H9 (cell line): Measurements from ENCODE around the gene CDK14. TPM values are rescaled to one million over a fixed set of nuclear protein-coding genes. Genes with fewer than 3 reads are reported as not detected.

Experiments
- DNase-seq: peaks from one replicate; pipeline ENCODE4 v3.0.0-alpha.2; 2017
- H2AFZ ChIP-seq: one replicate; pipeline ENCODE4 v1.6.1; 2013; ENCODE audit warnings: mild to moderate bottlenecking, low read length, control low read depth, moderate library complexity
- H2AK5ac ChIP-seq: 2 replicates; pipeline ENCODE4 v1.6.1; 2013; ENCODE audit warnings: low read length, control low read depth, mixed read lengths; ENCODE audit not compliant: insufficient read length
- H2BK120ac ChIP-seq: one replicate; pipeline ENCODE4 v1.6.1; 2013; ENCODE audit warnings: low read depth, mild to moderate bottlenecking, low read length, control low read depth, inconsistent platforms; ENCODE audit not compliant: poor library complexity, severe bottlenecking
- H2BK12ac ChIP-seq: 2 replicates; pipeline ENCODE4 v1.6.1; 2013; ENCODE audit warnings: low read length, control low read depth, mixed read lengths, low read depth; ENCODE audit not compliant: insufficient read length
- H2BK15ac ChIP-seq: 2 replicates; pipeline ENCODE4 v1.6.1; 2013; ENCODE audit warnings: low read depth, low read length, control low read depth
- H2BK20ac ChIP-seq: one replicate; pipeline ENCODE4 v1.6.1; 2013; ENCODE audit warnings: low read depth, mild to moderate bottlenecking, low read length, control low read depth, inconsistent platforms; ENCODE audit not compliant: poor library complexity, severe bottlenecking
- H2BK5ac ChIP-seq: 2 replicates; pipeline ENCODE4 v1.6.1; 2013; ENCODE audit warnings: low read length, control low read depth, mixed read lengths; ENCODE audit not compliant: insufficient read length
- H3K14ac ChIP-seq: 2 replicates; pipeline ENCODE4 v1.6.1; 2013; ENCODE audit warnings: low read length, control low read depth; ENCODE audit not compliant: insufficient read depth
- H3K18ac ChIP-seq: 2 replicates; pipeline ENCODE4 v1.6.1; 2013; ENCODE audit warnings: low read depth, mild to moderate bottlenecking, mixed read lengths, low read length, control low read depth; ENCODE audit not compliant: insufficient read length
- H3K23ac ChIP-seq: 2 replicates; pipeline ENCODE4 v1.6.1; 2013; ENCODE audit warnings: low read length, control low read depth, mixed read lengths, low read depth; ENCODE audit not compliant: insufficient read length
- H3K23me2 ChIP-seq: 2 replicates; pipeline ENCODE4 v1.6.1; 2013; ENCODE audit warnings: low read depth, mild to moderate bottlenecking, mixed read lengths, low read length, control low read depth; ENCODE audit not compliant: insufficient read length, poor library complexity, severe bottlenecking
- H3K27ac ChIP-seq: 2 replicates; pipeline ENCODE4 v1.5.1; 2013; ENCODE audit warnings: low read length, control low read depth, mixed read lengths, low read depth; ENCODE audit not compliant: insufficient read length
- H3K27me3 ChIP-seq: 2 replicates; pipeline ENCODE4 v1.6.1; 2013; ENCODE audit warnings: low read length, control low read depth, inconsistent platforms; ENCODE audit not compliant: insufficient read depth
- H3K4ac ChIP-seq: 2 replicates; pipeline ENCODE4 v1.6.1; 2013; ENCODE audit warnings: low read depth, mild to moderate bottlenecking, control low read depth, inconsistent platforms, low read length, moderate library complexity
- H3K4me1 ChIP-seq: 2 replicates; pipeline ENCODE4 v1.6.1; 2013; ENCODE audit warnings: low read length, control low read depth, inconsistent platforms; ENCODE audit not compliant: insufficient read depth
- H3K4me2 ChIP-seq: 2 replicates; pipeline ENCODE4 v1.6.1; 2013; ENCODE audit warnings: low read length, control low read depth, mixed read lengths; ENCODE audit not compliant: insufficient read length, insufficient read depth
- H3K56ac ChIP-seq: 2 replicates; pipeline ENCODE4 v1.6.1; 2013; ENCODE audit warnings: low read depth, mild to moderate bottlenecking, mixed read lengths, low read length, control low read depth; ENCODE audit not compliant: insufficient read length
- H3K79me1 ChIP-seq: 2 replicates; pipeline ENCODE4 v1.6.1; 2013; ENCODE audit warnings: low read depth, mild to moderate bottlenecking, moderate library complexity, low read length, control low read depth, inconsistent platforms; ENCODE audit not compliant: insufficient read depth, poor library complexity, severe bottlenecking
- H3K79me2 ChIP-seq: 2 replicates; pipeline ENCODE4 v1.6.1; 2013; ENCODE audit warnings: low read length, control low read depth, inconsistent platforms; ENCODE audit not compliant: insufficient read depth
- H3K9ac ChIP-seq: 2 replicates; pipeline ENCODE4 v1.6.1; 2013; ENCODE audit warnings: low read length, control low read depth, mixed read lengths; ENCODE audit not compliant: insufficient read length; ENCODE audit errors: extremely low read depth
- H3K9me3 ChIP-seq: one replicate; pipeline ENCODE4 v1.6.1; 2013; ENCODE audit warnings: low read depth, low read length, inconsistent platforms; ENCODE audit not compliant: control insufficient read depth
- H3T11ph ChIP-seq: one replicate; pipeline ENCODE4 v1.6.1; 2013; ENCODE audit warnings: mild to moderate bottlenecking, low read length, control low read depth, inconsistent platforms
- H4K20me1 ChIP-seq: one replicate; pipeline ENCODE4 v1.6.1; 2013; ENCODE audit not compliant: control insufficient read depth, insufficient read length, insufficient read depth
- H4K5ac ChIP-seq: 2 replicates; pipeline ENCODE4 v1.6.1; 2013; ENCODE audit warnings: low read depth, mild to moderate bottlenecking, mixed read lengths, low read length, control low read depth; ENCODE audit not compliant: insufficient read length
- H4K8ac ChIP-seq: replicated peaks from 2 replicates; pipeline ENCODE4 v1.6.1; 2013; ENCODE audit warnings: low read length, control low read depth, mixed read lengths, low read depth; ENCODE audit not compliant: insufficient read length
- H4K91ac ChIP-seq: 2 replicates; pipeline ENCODE4 v1.6.1; 2013; ENCODE audit warnings: low read depth, mild to moderate bottlenecking, moderate library complexity, mixed read lengths, low read length, control low read depth; ENCODE audit not compliant: insufficient read length
- H3K27ac Mint-ChIP-seq, 3 experiments: 2 replicates in 2 of 3; 3 replicates in 1 of 3; pipeline ENCODE4 v1.8.0; 2020 to 2021; ENCODE audit warnings: mixed read lengths in 3 of 3, mild to moderate bottlenecking in 1 of 3, moderate library complexity in 1 of 3
- H3K27me3 Mint-ChIP-seq: 2 replicates; pipeline ENCODE4 v1.8.0; 2021; ENCODE audit warnings: low read depth, mild to moderate bottlenecking, moderate library complexity, mixed read lengths
- H3K36me3 Mint-ChIP-seq, 3 experiments: 2 replicates in 2 of 3; 3 replicates in 1 of 3; pipeline ENCODE4 v1.8.0; 2020 to 2021; ENCODE audit warnings: low read depth in 3 of 3, mixed read lengths in 3 of 3; ENCODE audit not compliant: insufficient read depth in 1 of 3
- H3K4me1 Mint-ChIP-seq, 2 experiments: 2 replicates each; pipeline ENCODE4 v1.8.0; 2020; ENCODE audit warnings: mixed read lengths in 2 of 2
- H3K4me3 Mint-ChIP-seq, 2 experiments: 2 replicates in 1 of 2; 3 replicates in 1 of 2; pipeline ENCODE4 v1.8.0; 2020 to 2021; ENCODE audit warnings: mild to moderate bottlenecking in 2 of 2, mixed read lengths in 2 of 2, moderate library complexity in 1 of 2
- H3K9me3 Mint-ChIP-seq, 2 experiments: 2 replicates in 1 of 2; 3 replicates in 1 of 2; pipeline ENCODE4 v1.8.0; 2020; ENCODE audit warnings: mild to moderate bottlenecking in 2 of 2, mixed read lengths in 2 of 2, moderate library complexity in 1 of 2
- CTCF ChIP-seq: fragments of 200-600 bp; sonication (generic); conservative IDR thresholded peaks from 3 replicates; pipeline ENCODE4 v1.8.0; 2021; ENCODE audit warnings: antibody characterized with exemption, mild to moderate bottlenecking
- WGBS: extraction: QIAGEN DNeasy Blood & Tissue Kit; methylation state at CpG from one replicate; pipeline ENCODE4 v1.1.7; 2013; ENCODE audit warnings: missing lambda C conversion rate, low lambda C conversion rate, mixed read lengths; ENCODE audit not compliant: insufficient read length; ENCODE audit errors: extremely low coverage; 5-methylcytosine and 5-hydroxymethylcytosine counted together
- total RNA-seq: library from RNA; stranded (reverse); gene quantifications from 2 replicates; pipeline ENCODE4 v1.2.1, GENCODE V29; 2021

The CDK14 gene
- total RNA-seq, 1 experiment from 2014 or later: 23.9 TPM

GRCh38 chr7:90876701-90877100, 280.6 kb downstream of the CDK14 start:
- no peaks in the 10 kb centered on the region for H3K4me1 ChIP-seq
- no peak overlapping the region for H3K9ac ChIP-seq
- H4K91ac ChIP-seq: no peak overlapping the region
- Mint-ChIP-seq H3K4me1 (no peaks in the 10 kb centered on the region), H3K36me3 (peaks cover 3 to 11% (median 9%) of the 10 kb centered on the region in 3 experiments; a peak in 4 of 7 replicates), H3K9me3 (no peaks in the 10 kb centered on the region; a peak in 2 of 5 replicates), H3K27ac (no peak overlapping the region), H3K27me3 (no peaks in the 10 kb centered on the region), H3K4me3 (no peak overlapping the region)
- no peak overlapping the region for H2AK5ac ChIP-seq
- H3K56ac ChIP-seq: no peak overlapping the region
- no peak overlapping the region for H2BK120ac ChIP-seq
- no peak overlapping the region for H3T11ph ChIP-seq
- H3K27ac ChIP-seq: no peak overlapping the region
- H2BK20ac ChIP-seq: no peak overlapping the region
- no CpG with 5 or more reads among the region's 2 CpGs for WGBS
- H3K79me2 ChIP-seq: no peaks in the 10 kb centered on the region
- H4K20me1 ChIP-seq: no peaks in the 10 kb centered on the region
- no peak for TF ChIP-seq CTCF
- no peak overlapping the region for H4K5ac ChIP-seq
- H2BK12ac ChIP-seq: no peak overlapping the region
- H3K9me3 ChIP-seq: no peaks in the 10 kb centered on the region
- no peaks in the 10 kb centered on the region for H3K27me3 ChIP-seq
- no peak for DNase-seq
- no peaks in the 10 kb centered on the region for H3K79me1 ChIP-seq
- H4K8ac ChIP-seq: no peak overlapping the region
- no peak overlapping the region for H2BK15ac ChIP-seq
- H2BK5ac ChIP-seq: no peak overlapping the region
- H3K23me2 ChIP-seq: no peaks in the 10 kb centered on the region
- no peak overlapping the region for H3K4ac ChIP-seq
- no peak overlapping the region for H3K4me2 ChIP-seq
- H3K18ac ChIP-seq: no peak overlapping the region
- no peak overlapping the region for H3K23ac ChIP-seq
- H3K14ac ChIP-seq: no peak overlapping the region
- no peak overlapping the region for H2AFZ ChIP-seq
